B cell (primary cell): ENCODE data around the gene AFF3. TPM values are rescaled to one million over a fixed set of nuclear protein-coding genes. Genes with fewer than 3 reads are reported as not detected.
A peak's percentile ranks its signal among the peaks of the same experiment; 100 is the strongest.

Experiments used
- ATAC-seq: fragments of 200-7000 bp; cut with Tn5 transposase; one replicate; pipeline ENCODE4 v1.10.0; 2021; ENCODE audit warnings: low read depth, mild to moderate bottlenecking, moderate number of reproducible peaks, moderate library complexity
- CTCF ChIA-PET: fragments of 350-600 bp; sonication (Branson Sonifier 250); formaldehyde crosslinking; loops from one replicate; lab custom pipeline; 2021; ENCODE audit warnings: antibody characterized with exemption, inconsistent platforms; lab: Charles Lee
- POLR2A ChIA-PET: fragments of 350-600 bp; sonication (Branson Sonifier 250); formaldehyde crosslinking; loops from one replicate; lab custom pipeline; 2021; ENCODE audit warnings: antibody characterized with exemption; lab: Charles Lee
- DNase-seq: peaks from one replicate; pipeline ENCODE4 v3.0.0; 2013
- H2AFZ ChIP-seq: 2 replicates; pipeline ENCODE4 v1.6.1; 2012; ENCODE audit warnings: mild to moderate bottlenecking, low read depth, low read length; ENCODE audit not compliant: insufficient read depth, poor library complexity, severe bottlenecking
- H3K27ac ChIP-seq, 2 donors: 1 replicate in 1 of 2; 2 replicates in 1 of 2; pipeline ENCODE4 v1.5.1; 2012 to 2013; ENCODE audit warnings: low read length in 2 of 2, mild to moderate bottlenecking in 2 of 2, moderate library complexity in 1 of 2
- H3K27me3 ChIP-seq, 4 experiments: fragments of 200-600 bp in 1 of 4; sonication (generic) in 1 of 4; replicated peaks in 1 of 4; 1 replicate in 2 of 4; 2 replicates in 2 of 4; pipeline versions ENCODE4 v1.6.1 to v1.7.0; 2013 to 2016; ENCODE audit warnings: low read length in 3 of 4, mild to moderate bottlenecking in 2 of 4, mixed read lengths in 1 of 4, moderate library complexity in 1 of 4; ENCODE audit not compliant: insufficient read depth in 4 of 4, control insufficient read depth in 3 of 4; ENCODE audit errors: control extremely low read depth in 1 of 4
- H3K36me3 ChIP-seq, 2 experiments: replicated peaks in 1 of 2; 1 replicate in 1 of 2; 2 replicates in 1 of 2; pipeline versions ENCODE4 v1.6.1 to v1.7.1; 2013; ENCODE audit warnings: low read length in 1 of 2; ENCODE audit not compliant: insufficient read depth in 2 of 2, control insufficient read depth in 1 of 2; ENCODE audit errors: control extremely low read depth in 1 of 2, extremely low read depth in 1 of 2
- H3K4me1 ChIP-seq, 2 donors: fragments of 200-600 bp in 1 of 2; sonication (generic) in 1 of 2; 1 replicate in 1 of 2; 2 replicates in 1 of 2; pipeline versions ENCODE4 v1.5.1 to v1.6.1; 2013 to 2017; ENCODE audit warnings: low read length in 2 of 2; ENCODE audit not compliant: control insufficient read depth in 2 of 2, insufficient read depth in 2 of 2
- H3K4me2 ChIP-seq: replicated peaks from 2 replicates; pipeline ENCODE3; 2012; ENCODE audit warnings: mild to moderate bottlenecking, low read depth, low read length; ENCODE audit not compliant: poor library complexity, severe bottlenecking
- H3K4me3 ChIP-seq, 5 experiments: fragments of 200-600 bp in 1 of 5; sonication (generic) in 1 of 5; 1 replicate in 3 of 5; 2 replicates in 2 of 5; pipeline versions ENCODE4 v1.5.1 to v1.7.0; 2011 to 2016; ENCODE audit warnings: low read length in 4 of 5, mild to moderate bottlenecking in 4 of 5, low read depth in 2 of 5, control low read depth in 1 of 5, moderate library complexity in 1 of 5; ENCODE audit not compliant: insufficient read depth in 1 of 5; ENCODE audit errors: control extremely low read depth in 1 of 5, extremely low read depth in 1 of 5
- H3K79me2 ChIP-seq: fragments of 200-600 bp; sonication (generic); one replicate; pipeline ENCODE4 v1.6.0; 2016; ENCODE audit warnings: low read length; ENCODE audit not compliant: control insufficient read depth, insufficient read depth
- H3K9ac ChIP-seq: fragments of 200-600 bp; sonication (generic); 2 replicates; pipeline ENCODE4 v1.6.1; 2017; ENCODE audit warnings: mild to moderate bottlenecking, low read length, moderate library complexity
- H3K9me3 ChIP-seq, 3 donors: one replicate each; pipeline versions ENCODE4 v1.6.1 to v1.7.1; 2013; ENCODE audit warnings: low read length in 2 of 3; ENCODE audit not compliant: control insufficient read depth in 2 of 3, insufficient read depth in 1 of 3; ENCODE audit errors: control extremely low read depth in 1 of 3
- H4K20me1 ChIP-seq: 2 replicates; pipeline ENCODE4 v1.6.0; 2012; ENCODE audit warnings: mild to moderate bottlenecking, low read length; ENCODE audit not compliant: insufficient read depth, control insufficient read depth, poor library complexity, severe bottlenecking
- H3K27ac Mint-ChIP-seq: one replicate; pipeline ENCODE4 v1.8.0; 2021; ENCODE audit warnings: mixed read lengths
- H3K27me3 Mint-ChIP-seq: one replicate; pipeline ENCODE4 v1.8.0; 2021; ENCODE audit warnings: mixed read lengths
- H3K4me1 Mint-ChIP-seq: one replicate; pipeline ENCODE4 v1.8.0; 2021; ENCODE audit warnings: mixed read lengths
- H3K4me3 Mint-ChIP-seq: one replicate; pipeline ENCODE4 v1.8.0; 2021; ENCODE audit warnings: mixed read lengths
- H3K9me3 Mint-ChIP-seq: one replicate; pipeline ENCODE4 v1.8.0; 2022; ENCODE audit warnings: mixed read lengths; ENCODE audit not compliant: insufficient read depth
- CTCF ChIP-seq: fragments of 200-600 bp; IDR thresholded peaks from one replicate; pipeline ENCODE4 v1.8.0; 2022; ENCODE audit warnings: antibody characterized with exemption, mild to moderate bottlenecking
- EZH2 ChIP-seq: IDR thresholded peaks from 2 replicates; pipeline ENCODE4 v1.6.1; 2012; ENCODE audit warnings: borderline replicate concordance, low read depth, mild to moderate bottlenecking, moderate library complexity, low read length; ENCODE audit not compliant: insufficient read depth, poor library complexity, severe bottlenecking
- WGBS: methylation state at CpG from one replicate; pipeline ENCODE4 v1.1.5; 2013; ENCODE audit warnings: missing lambda C conversion rate; ENCODE audit not compliant: insufficient coverage; 5-methylcytosine and 5-hydroxymethylcytosine counted together
- intact Hi-C: fragments of 100-400 bp; cut with micrococcal nuclease; formaldehyde crosslinking; loops from one replicate; pipeline ENCODE4 v1.10.0; 2022
- polyA plus RNA-seq: library from polyadenylated mRNA; depleted of rRNA; stranded (reverse); fragments of >200 nt; gene quantifications from 2 replicates; pipeline ENCODE4 v1.2.3, GENCODE V29; 2012
- total RNA-seq, 2 donors: library from RNA; stranded (reverse); fragments of 120-200 nt in 1 of 2; gene quantifications; 1 replicate in 1 of 2; 2 replicates in 1 of 2; pipeline versions ENCODE4 v1.2.3 to v1.2.4, GENCODE V29; 2013 to 2022

AFF3 gene
- total and polyA plus RNA-seq, 2 donors (not counting 1 experiment from before 2014, with no cell fraction given): 117 to 830 TPM

- no peak overlapping the region for H3K4me3 Mint-ChIP-seq
- WGBS: 100% methylated on average over 1 of the region's 4 CpGs
- Histone ChIP-seq H3K4me1 (peaks cover 9 to 15% of the 10 kb centered on the region in 2 donors), H2AFZ (no peak overlapping the region), H3K9ac (no peak overlapping the region), H4K20me1 (peaks cover 90% of the 10 kb centered on the region), H3K4me3 (no peak overlapping the region), H3K79me2 (peaks cover 94% of the 10 kb centered on the region), H3K27ac (no peak overlapping the region), H3K9me3 (no peaks in the 10 kb centered on the region), H3K4me2 (no peak overlapping the region), H3K36me3 (peaks cover 10 to 61% of the 10 kb centered on the region in 2 experiments), H3K27me3 (no peaks in the 10 kb centered on the region)
- ATAC-seq (no peak), DNase-seq (no peak)
- POLR2A ChIA-PET: no interaction called here
- TF ChIP-seq EZH2: no peak
- TF ChIP-seq CTCF: no peak
- H3K27ac Mint-ChIP-seq: no peak overlapping the region
- no peaks in the 10 kb centered on the region for H3K9me3 Mint-ChIP-seq
- intact Hi-C loops: no loop called here
- H3K4me1 Mint-ChIP-seq: peaks cover 63% of the 10 kb centered on the region
- H3K27me3 Mint-ChIP-seq: no peaks in the 10 kb centered on the region
- CTCF ChIA-PET: interaction anchor here (2.0 kb wide), 1 partner anchor 11 kb away, joined by 5 read pairs; no protein-coding TSS in a partner anchor
These were observed 101.0 kb downstream of the AFF3 start for GRCh38 chr2:100041385-100041784.

- peaks cover 62% of the 10 kb centered on the region for H3K4me1 Mint-ChIP-seq
- CTCF ChIA-PET: interaction anchor here (2.0 kb wide), 1 partner anchor 11 kb away, joined by 5 read pairs; no protein-coding TSS in a partner anchor
- WGBS: no CpG with 5 or more reads among the region's 1 CpG
These were observed 101.5 kb downstream of the AFF3 start for GRCh38 chr2:100040906-100041305.

More at GRCh38 chr2:100040906-100041305, 101.5 kb downstream of the AFF3 start:
- H3K4me2 ChIP-seq: no peak overlapping the region
- intact Hi-C loops: no loop called here
- no peaks in the 10 kb centered on the region for H3K9me3 ChIP-seq
- H3K27ac ChIP-seq: no peak overlapping the region
- ATAC-seq (no peak), DNase-seq (no peak)
- H3K27me3 ChIP-seq: no peaks in the 10 kb centered on the region
- H3K9me3 Mint-ChIP-seq: no peaks in the 10 kb centered on the region
- H3K27me3 Mint-ChIP-seq: no peaks in the 10 kb centered on the region
- POLR2A ChIA-PET: no interaction called here
- no peak overlapping the region for H2AFZ ChIP-seq
- TF ChIP-seq EZH2: no peak
- no peak for TF ChIP-seq CTCF
- H4K20me1 ChIP-seq: peaks cover 90% of the 10 kb centered on the region
- peaks cover 7 to 56% of the 10 kb centered on the region in 2 experiments for H3K36me3 ChIP-seq
- peak overlapping the region; percentile 41 for H3K27ac Mint-ChIP-seq
- no peak overlapping the region for H3K4me3 Mint-ChIP-seq
- no peak overlapping the region for H3K4me3 ChIP-seq
- H3K79me2 ChIP-seq: peaks cover 94% of the 10 kb centered on the region
- H3K4me1 ChIP-seq: peaks cover 7 to 15% of the 10 kb centered on the region in 2 donors
- H3K9ac ChIP-seq: no peak overlapping the region
